ENCODE results near the gene SH3RF1. TPM values are rescaled to one million over a fixed set of nuclear protein-coding genes. Genes with fewer than 3 reads are reported as not detected.

SH3RF1 gene
- total and polyA plus RNA-seq, 2 of the 13 experiments (the other 11 are each of a cell fraction or from before 2014, with no cell fraction given): 3.1 to 3.2 TPM

DNA sequence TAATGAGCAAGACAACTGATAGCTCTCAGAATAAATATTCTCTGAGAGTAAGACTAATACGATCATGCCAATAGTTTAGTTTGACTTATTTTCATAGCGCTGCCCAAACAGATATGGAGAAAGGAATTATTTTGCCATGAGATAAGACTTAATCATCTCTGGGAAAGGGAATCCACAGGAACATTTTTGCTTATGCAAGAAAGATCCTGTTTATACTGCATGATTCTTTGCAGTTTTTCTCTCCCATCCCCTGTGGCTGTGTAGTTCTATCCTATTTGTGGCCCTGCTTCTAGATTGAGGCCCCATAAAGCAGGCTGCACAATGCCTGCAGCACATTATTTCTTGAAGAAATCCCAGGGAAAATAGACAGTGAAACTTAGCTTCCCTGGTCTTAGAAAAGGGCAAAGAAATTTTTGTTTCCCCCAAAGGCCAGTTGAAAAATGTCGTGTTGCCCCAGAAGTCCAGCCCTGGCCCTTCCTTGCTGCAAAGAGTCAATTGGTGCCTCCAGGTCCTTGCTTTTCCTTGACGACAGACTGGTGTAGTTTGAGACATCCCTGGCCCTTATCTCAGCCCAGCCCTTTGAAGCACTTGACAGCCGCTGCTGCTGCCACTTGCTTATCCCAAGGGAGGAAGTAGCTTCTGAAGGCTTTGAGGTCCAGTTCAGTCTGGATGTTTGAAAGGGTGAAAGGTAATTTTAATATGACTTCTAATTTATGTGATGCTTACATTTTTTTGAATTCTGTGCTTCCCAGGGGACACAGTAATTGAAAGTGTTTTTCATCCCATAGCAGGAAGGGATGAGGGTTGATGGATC, 45.0 kb upstream of the SH3RF1 start:
- Histone ChIP-seq H3K9me3 (ENCODE audit: low read length) (no peaks in the 10 kb centered on the region), H3K79me2 (ENCODE audit: insufficient read depth, low read length) (no peaks in the 10 kb centered on the region), H3K4me1 (ENCODE audit: insufficient read depth, low read length) (peaks cover 41% of the 10 kb centered on the region), H3K4me3 (replicated peaks in 1 of 3; ENCODE audit: insufficient read depth in 1 of 3, low read depth in 2 of 3, low read length in 3 of 3) (no peak overlapping the region), H3K36me3 (replicated peaks in 1 of 2; ENCODE audit: control insufficient read depth in 1 of 2, insufficient read depth in 2 of 2, low read length in 2 of 2) (no peaks in the 10 kb centered on the region), H3K4me2 (ENCODE audit: low read depth, low read length) (peak overlapping the region; percentile 59), H3K9ac (ENCODE audit: insufficient read depth, low read depth, low read length) (no peak overlapping the region), H3K27ac (ENCODE audit: extremely low read length, insufficient read depth, low read length) (no peak overlapping the region), H3K27me3 (ENCODE audit: control insufficient read depth in 1 of 2, insufficient read depth in 2 of 2, low read length in 2 of 2) (no peaks in the 10 kb centered on the region), H4K20me1 (ENCODE audit: insufficient read depth, low read length) (no peaks in the 10 kb centered on the region), H2AFZ (ENCODE audit: low read length) (no peak overlapping the region)
- TF ChIP-seq HHEX (CRISPR knock-in tag; IDR thresholded peaks at IDR 0.05) (no peak), ZNF468 (CRISPR knock-in tag; IDR thresholded peaks at IDR 0.05) (no peak), WIZ (CRISPR knock-in tag; IDR thresholded peaks at IDR 0.05) (no peak), TMF1 (CRISPR knock-in tag; IDR thresholded peaks at IDR 0.05; ENCODE audit: low read depth) (no peak), THYN1 (CRISPR knock-in tag; IDR thresholded peaks at IDR 0.05; ENCODE audit: borderline replicate concordance, low read depth) (no peak), ZNF12 (CRISPR knock-in tag; IDR thresholded peaks at IDR 0.05) (no peak), HMGA1 (CRISPR knock-in tag; conservative IDR thresholded peaks at IDR 0.05) (no peak), ZNF670 (CRISPR knock-in tag; IDR thresholded peaks at IDR 0.05; ENCODE audit: borderline replicate concordance) (no peak), ADNP (CRISPR knock-in tag; IDR thresholded peaks at IDR 0.05) (no peak), ARID3A (IDR thresholded peaks at IDR 0.05; ENCODE audit: low read depth, low read length) (no peak), ZFY (CRISPR knock-in tag; IDR thresholded peaks at IDR 0.05) (no peak), PBX3 (CRISPR knock-in tag; IDR thresholded peaks at IDR 0.05; ENCODE audit: borderline replicate concordance) (no peak), ZNF34 (CRISPR knock-in tag; IDR thresholded peaks at IDR 0.05; ENCODE audit: borderline replicate concordance) (no peak), MAFG (CRISPR knock-in tag; IDR thresholded peaks at IDR 0.05) (no peak), ZNF431 (CRISPR knock-in tag; IDR thresholded peaks at IDR 0.05; ENCODE audit: borderline replicate concordance, low read depth) (no peak), FOSL1 (CRISPR knock-in tag; IDR thresholded peaks at IDR 0.05; ENCODE audit: borderline replicate concordance) (no peak), CSRNP2 (CRISPR knock-in tag; conservative IDR thresholded peaks at IDR 0.05; ENCODE audit: low read depth) (no peak)
- TF ChIP-seq, protein P1, sequence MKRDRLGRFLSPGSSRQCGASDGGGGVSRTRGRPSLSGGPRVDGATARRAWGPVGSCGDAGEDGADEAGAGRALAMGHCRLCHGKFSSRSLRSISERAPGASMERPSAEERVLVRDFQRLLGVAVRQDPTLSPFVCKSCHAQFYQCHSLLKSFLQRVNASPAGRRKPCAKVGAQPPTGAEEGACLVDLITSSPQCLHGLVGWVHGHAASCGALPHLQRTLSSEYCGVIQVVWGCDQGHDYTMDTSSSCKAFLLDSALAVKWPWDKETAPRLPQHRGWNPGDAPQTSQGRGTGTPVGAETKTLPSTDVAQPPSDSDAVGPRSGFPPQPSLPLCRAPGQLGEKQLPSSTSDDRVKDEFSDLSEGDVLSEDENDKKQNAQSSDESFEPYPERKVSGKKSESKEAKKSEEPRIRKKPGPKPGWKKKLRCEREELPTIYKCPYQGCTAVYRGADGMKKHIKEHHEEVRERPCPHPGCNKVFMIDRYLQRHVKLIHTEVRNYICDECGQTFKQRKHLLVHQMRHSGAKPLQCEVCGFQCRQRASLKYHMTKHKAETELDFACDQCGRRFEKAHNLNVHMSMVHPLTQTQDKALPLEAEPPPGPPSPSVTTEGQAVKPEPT (CRISPR knock-in tag; IDR thresholded peaks at IDR 0.05; ENCODE audit: low read depth): no peak
- 9% methylated on average over 4 of the region's 5 CpGs for WGBS (ENCODE audit: low lambda C conversion rate)
- FAIRE-seq: no peak
- POLR2A ChIA-PET: interaction anchor here (1.3 kb wide), 1 partner anchor 306 kb away, joined by 6 read pairs; the partner anchor contains the start of gene CBR4
- in situ Hi-C loops (cut with HindIII; ENCODE audit: extremely low pct_ligation_motif_present, low pct_unique_long_range_greater_than_20kb): no loop called here
- BruUV-seq (replicated peaks): no TSS peak
- DNase-seq (ENCODE audit: low spot score): no peak
- no peak for ATAC-seq
- intact Hi-C loops (cut with micrococcal nuclease; ENCODE audit: unreplicated experiment): no loop called here
- CTCF ChIA-PET (ENCODE audit: low intra/inter-chr PET ratio, low total read pairs): no interaction called here

Data from HepG2 (cell line).